Measurements from ENCODE around the gene DDX47.

DNA sequence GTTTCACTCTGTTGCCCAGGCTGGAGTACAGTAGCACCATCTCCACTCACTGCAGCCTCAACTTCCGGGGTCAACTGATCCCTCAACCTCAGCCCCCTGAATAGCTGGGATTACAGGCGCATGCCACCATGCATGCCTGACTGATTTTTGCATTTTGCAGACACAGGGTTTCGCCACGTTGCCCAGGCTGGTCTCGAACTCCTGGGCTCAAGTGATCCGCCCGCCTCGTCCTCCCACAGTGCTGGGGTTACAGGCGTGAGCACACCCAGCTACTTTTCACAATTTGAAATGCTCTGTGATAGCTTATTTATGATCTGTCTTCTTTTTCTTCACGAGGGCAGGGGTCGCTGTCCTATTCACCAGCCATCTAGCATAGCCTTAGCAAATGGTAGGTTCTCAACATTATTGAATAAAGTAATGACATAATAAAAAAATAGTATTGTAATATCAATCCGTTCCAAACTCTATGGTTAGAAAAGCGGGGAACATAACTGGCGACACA is 477 bp upstream of the DDX47 start:
- TF ChIP-seq MAX (CRISPR knock-in tag; IDR thresholded peaks at IDR 0.05), result no peak
- TF ChIP-seq SIN3A (IDR thresholded peaks at IDR 0.05; ENCODE audit: borderline replicate concordance in 2 of 2, control insufficient read depth in 1 of 2, low read depth in 2 of 2, low read length in 2 of 2), result no peak
- no peak for TF ChIP-seq NRF1 (conservative IDR thresholded peaks at IDR 0.05 in 1 of 2, IDR thresholded peaks at IDR 0.05 in 1 of 2)
- no peak for TF ChIP-seq EP300 (IDR thresholded peaks at IDR 0.05; ENCODE audit: low read length)
- no peak for TF ChIP-seq REST (IDR thresholded peaks at IDR 0.05; ENCODE audit: borderline replicate concordance)
- no peak for TF ChIP-seq REST (CRISPR knock-in tag; IDR thresholded peaks at IDR 0.05; ENCODE audit: low read depth)
- TF ChIP-seq FOXM1 (IDR thresholded peaks at IDR 0.05; ENCODE audit: low read depth), result no peak
- no peak for TF ChIP-seq FOXM1 (CRISPR knock-in tag; IDR thresholded peaks at IDR 0.05; ENCODE audit: low read depth)
- no peak for TF ChIP-seq ATF7 (IDR thresholded peaks at IDR 0.05)
- no peak for TF ChIP-seq POLR2AphosphoS5 (IDR thresholded peaks at IDR 0.05; ENCODE audit: control insufficient read depth, insufficient read depth, low read depth, low read length)
- TF ChIP-seq CEBPB (tag; IDR thresholded peaks at IDR 0.05), result no peak
- no peak for TF ChIP-seq JUN (IDR thresholded peaks at IDR 0.05; ENCODE audit: borderline replicate concordance, low read depth, low read length)
- no peak for TF ChIP-seq JUN (CRISPR knock-in tag; IDR thresholded peaks at IDR 0.05; ENCODE audit: borderline replicate concordance)
- TF ChIP-seq ZBTB8A (IDR thresholded peaks at IDR 0.05; ENCODE audit: partially characterized antibody), result no peak
- TF ChIP-seq, protein P1, sequence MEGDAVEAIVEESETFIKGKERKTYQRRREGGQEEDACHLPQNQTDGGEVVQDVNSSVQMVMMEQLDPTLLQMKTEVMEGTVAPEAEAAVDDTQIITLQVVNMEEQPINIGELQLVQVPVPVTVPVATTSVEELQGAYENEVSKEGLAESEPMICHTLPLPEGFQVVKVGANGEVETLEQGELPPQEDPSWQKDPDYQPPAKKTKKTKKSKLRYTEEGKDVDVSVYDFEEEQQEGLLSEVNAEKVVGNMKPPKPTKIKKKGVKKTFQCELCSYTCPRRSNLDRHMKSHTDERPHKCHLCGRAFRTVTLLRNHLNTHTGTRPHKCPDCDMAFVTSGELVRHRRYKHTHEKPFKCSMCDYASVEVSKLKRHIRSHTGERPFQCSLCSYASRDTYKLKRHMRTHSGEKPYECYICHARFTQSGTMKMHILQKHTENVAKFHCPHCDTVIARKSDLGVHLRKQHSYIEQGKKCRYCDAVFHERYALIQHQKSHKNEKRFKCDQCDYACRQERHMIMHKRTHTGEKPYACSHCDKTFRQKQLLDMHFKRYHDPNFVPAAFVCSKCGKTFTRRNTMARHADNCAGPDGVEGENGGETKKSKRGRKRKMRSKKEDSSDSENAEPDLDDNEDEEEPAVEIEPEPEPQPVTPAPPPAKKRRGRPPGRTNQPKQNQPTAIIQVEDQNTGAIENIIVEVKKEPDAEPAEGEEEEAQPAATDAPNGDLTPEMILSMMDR (IDR thresholded peaks at IDR 0.05 in 2 of 3, conservative IDR thresholded peaks at IDR 0.05 in 1 of 3; ENCODE audit: insufficient read depth in 2 of 3, low read depth in 1 of 3, low read length in 3 of 3), result no peak
